Endothelial cell of umbilical vein (primary cell): ENCODE measurements around the gene CUTA. TPM values are rescaled to one million over a fixed set of nuclear protein-coding genes. Genes with fewer than 3 reads are reported as not detected.
"Not testable (repeated sequence)": the region's sequence is repeated elsewhere in the genome, so short reads cannot be mapped to it uniquely, and the experiment has no call there.

ENCODE experiments used
- BruUV-seq: library from RNA; stranded (reverse); fragments of 400-500 nt; replicated peaks from 2 replicates; lab custom pipeline; 2021; lab: Mats Ljungman, UMichigan
- CTCF ChIA-PET: fragments of 300-600, 350-600 bp; sonication (Branson Sonifier 250); formaldehyde crosslinking; loops from one replicate; lab custom pipeline; 2021; ENCODE audit warnings: antibody characterized with exemption, inconsistent platforms; lab: Charles Lee
- POLR2A ChIA-PET: fragments of 300-600, 350-600 bp; sonication (Branson Sonifier 250); formaldehyde crosslinking; loops from one replicate; lab custom pipeline; 2021; ENCODE audit warnings: antibody characterized with exemption, inconsistent platforms; lab: Charles Lee
- DNase-seq: peaks from one replicate; pipeline ENCODE4 v3.0.0-alpha.2; 2011; ENCODE audit warnings: low read depth, low spot score
- FAIRE-seq: peaks from 2 replicates; lab custom pipeline; 2011; peaks lifted over from hg19 to GRCh38; lab: Jason Lieb, UNC
- H2AFZ ChIP-seq: 2 replicates; pipeline ENCODE4 v1.6.0; 2012; ENCODE audit warnings: low read depth, low read length, control low read depth, inconsistent platforms
- H3K27ac ChIP-seq: 2 replicates; pipeline ENCODE4 v1.5.1; 2011; ENCODE audit warnings: low read depth, mild to moderate bottlenecking, control low read depth, low read length, moderate library complexity; ENCODE audit not compliant: insufficient read depth
- H3K27me3 ChIP-seq, 2 experiments: 2 replicates each; pipeline versions ENCODE4 v1.6.0 to v1.6.1; 2011; ENCODE audit warnings: low read length in 2 of 2, mixed read lengths in 1 of 2; ENCODE audit not compliant: control insufficient read depth in 2 of 2, insufficient read depth in 2 of 2
- H3K36me3 ChIP-seq, 2 experiments: 2 replicates in 1 of 2; 3 replicates in 1 of 2; pipeline ENCODE4 v1.5.1; 2011; ENCODE audit warnings: low read length in 2 of 2, mild to moderate bottlenecking in 1 of 2, moderate library complexity in 1 of 2; ENCODE audit not compliant: control insufficient read depth in 2 of 2, insufficient read depth in 2 of 2; ENCODE audit errors: extremely low read depth in 1 of 2
- H3K4me1 ChIP-seq: 3 replicates; pipeline ENCODE4 v1.5.1; 2011; ENCODE audit warnings: mild to moderate bottlenecking, low read length; ENCODE audit not compliant: control insufficient read depth, insufficient read depth; ENCODE audit errors: extremely low read depth
- H3K4me2 ChIP-seq: 2 replicates; pipeline ENCODE4 v1.6.1; 2011; ENCODE audit warnings: low read length, control low read depth, mixed read lengths; ENCODE audit not compliant: insufficient read depth
- H3K4me3 ChIP-seq, 3 experiments: fragments of 200-600 bp in 1 of 3; sonication (generic), shearing (Covaris generic) in 1 of 3; replicated peaks in 1 of 3; 2 replicates each; pipeline ENCODE4 v1.5.1; 2011 to 2016; ENCODE audit warnings: control low read depth in 3 of 3, low read length in 3 of 3, mild to moderate bottlenecking in 2 of 3, inconsistent platforms in 1 of 3, low read depth in 1 of 3, moderate library complexity in 1 of 3; ENCODE audit not compliant: insufficient read depth in 1 of 3
- H3K79me2 ChIP-seq: 2 replicates; pipeline ENCODE4 v1.6.0; 2012; ENCODE audit warnings: low read length, inconsistent platforms; ENCODE audit not compliant: control insufficient read depth, insufficient read depth
- H3K9ac ChIP-seq: replicated peaks from 2 replicates; pipeline ENCODE3; 2011; ENCODE audit warnings: low read length, control low read depth; ENCODE audit not compliant: insufficient read depth; ENCODE audit errors: extremely low read depth
- H3K9me1 ChIP-seq: replicated peaks from 3 replicates; pipeline ENCODE4 v1.6.0; 2011; ENCODE audit warnings: mild to moderate bottlenecking, low read length; ENCODE audit not compliant: control insufficient read depth, insufficient read depth; ENCODE audit errors: extremely low read depth
- H3K9me3 ChIP-seq: replicated peaks from 2 replicates; pipeline ENCODE4 v1.5.1; 2012; ENCODE audit warnings: low read length, inconsistent platforms; ENCODE audit not compliant: control insufficient read depth, insufficient read depth
- H4K20me1 ChIP-seq: replicated peaks from 2 replicates; pipeline ENCODE3; 2011; ENCODE audit warnings: mild to moderate bottlenecking, low read length; ENCODE audit not compliant: control insufficient read depth, insufficient read depth; ENCODE audit errors: extremely low read depth
- EZH2 ChIP-seq: IDR thresholded peaks from 2 replicates; pipeline ENCODE4 v1.6.1; 2012; ENCODE audit warnings: borderline replicate concordance, low read depth, mild to moderate bottlenecking, moderate library complexity, low read length, inconsistent platforms; ENCODE audit not compliant: severe bottlenecking
- FOS ChIP-seq: IDR thresholded peaks from 2 replicates; pipeline ENCODE4 v1.6.1; 2011; ENCODE audit warnings: mild to moderate bottlenecking, low read length, moderate library complexity, borderline replicate concordance; ENCODE audit not compliant: insufficient read depth
- GATA2 ChIP-seq: IDR thresholded peaks from 2 replicates; pipeline ENCODE4 v1.7.0; 2011; ENCODE audit warnings: low read depth, mild to moderate bottlenecking, moderate library complexity, mixed read lengths, low read length; ENCODE audit not compliant: insufficient read length, insufficient read depth
- JUN ChIP-seq: IDR thresholded peaks from 2 replicates; pipeline ENCODE4 v1.6.1; 2011; ENCODE audit warnings: borderline replicate concordance, low read depth; ENCODE audit not compliant: insufficient read length, insufficient read depth
- MYC ChIP-seq: IDR thresholded peaks from one replicate; pipeline ENCODE4 v1.6.1; 2011; ENCODE audit warnings: mild to moderate bottlenecking, low read depth, low read length
- POLR2A ChIP-seq: IDR thresholded peaks from 2 replicates; pipeline ENCODE4 v1.6.1; 2012; ENCODE audit warnings: low read depth, mild to moderate bottlenecking, control low read depth, low read length
- dilution Hi-C: fragments of 300-500 bp; cut with MboI; formaldehyde crosslinking; loops from one replicate; pipeline ENCODE4 v1.15.0; 2019; ENCODE audit warnings: low sequenced_read_pairs; ENCODE audit not compliant: extremely low pct_ligation_motif_present
- intact Hi-C: fragments of 100-400 bp; cut with micrococcal nuclease; formaldehyde crosslinking; loops from one replicate; pipeline ENCODE4 v1.10.0; 2022
- polyA plus RNA-seq, 4 experiments: library from polyadenylated mRNA; depleted of rRNA in 3 of 4; stranded (reverse) in 3 of 4; unstranded in 1 of 4; fragments of >200 nt; gene quantifications; 2 replicates each; pipeline versions ENCODE4 v1.2.1 to v1.2.3, GENCODE V29; 2011 to 2012; ENCODE audit warnings: missing spikeins in 1 of 4
- total RNA-seq: library from RNA; stranded (reverse); gene quantifications from 2 replicates; pipeline ENCODE4 v1.2.3, GENCODE V29; 2021
- TF ChIP-seq, protein P1 (sequence below): IDR thresholded peaks from 2 replicates; pipeline ENCODE4 v1.6.1; 2011; ENCODE audit not compliant: insufficient read depth, insufficient read length
- TF ChIP-seq, protein P2 (sequence below), 2 donors: IDR thresholded peaks; 1 replicate in 1 of 2; 2 replicates in 1 of 2; pipeline ENCODE4 v1.5.1; 2011; ENCODE audit warnings: low read length in 2 of 2, mild to moderate bottlenecking in 2 of 2, moderate library complexity in 2 of 2, control low read depth in 1 of 2, inconsistent platforms in 1 of 2, low read depth in 1 of 2; ENCODE audit not compliant: insufficient read depth in 1 of 2; ENCODE audit errors: extremely low read depth in 1 of 2

CUTA gene
- total and polyA plus RNA-seq, 2 donors (not counting 3 experiments of a cell fraction or from before 2014, with no cell fraction given): 133 to 202 TPM

DNA sequence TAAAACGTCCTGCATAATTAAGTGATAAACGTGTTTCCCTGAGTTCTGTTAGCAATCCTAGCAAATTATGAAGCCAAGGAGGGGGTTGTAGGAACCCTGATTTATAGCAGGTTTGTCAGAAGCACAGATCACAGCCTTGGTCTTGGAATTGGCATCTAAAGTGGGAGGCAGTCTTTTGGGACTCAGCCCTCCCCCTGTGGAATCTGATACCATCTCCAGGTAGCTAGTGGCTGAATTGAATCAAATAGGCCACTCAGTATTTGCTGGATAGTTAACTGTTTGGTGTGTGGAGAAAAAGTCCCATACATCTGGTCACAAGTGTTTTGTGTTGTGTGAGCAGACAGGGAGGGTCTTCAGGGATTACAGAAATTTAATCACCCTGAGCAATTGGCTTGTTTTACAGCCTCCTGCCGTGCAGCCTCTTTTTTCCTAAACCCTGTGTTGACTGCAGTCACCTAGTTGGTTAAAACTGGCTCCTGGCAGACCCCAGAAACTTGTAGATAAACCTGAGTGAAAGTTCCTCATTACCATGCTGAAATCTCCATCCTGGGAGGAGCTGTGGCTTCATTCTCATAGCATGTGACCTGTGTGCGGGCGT, 45.3 kb downstream of the CUTA start:
- Histone ChIP-seq H3K27me3 (peaks cover 2 to 5% of the 10 kb centered on the region in 2 experiments), H3K36me3 (no peaks in the 10 kb centered on the region), H3K9ac (no peak overlapping the region), H3K9me3 (no peaks in the 10 kb centered on the region), H3K4me1 (no peaks in the 10 kb centered on the region), H3K4me3 (no peak overlapping the region), H4K20me1 (no peaks in the 10 kb centered on the region), H3K79me2 (no peaks in the 10 kb centered on the region), H3K9me1 (no peaks in the 10 kb centered on the region), H2AFZ (no peak overlapping the region), H3K27ac (no peak overlapping the region), H3K4me2 (no peak overlapping the region)
- DNase-seq: no peak
- intact Hi-C loops (no loop called here), dilution Hi-C loops (no loop called here)
- FAIRE-seq: no peak
- BruUV-seq: no TSS peak
- ChIA-PET CTCF (interaction anchor here (1.2 kb wide), 1 partner anchor 27 kb away, joined by 4 read pairs; no protein-coding TSS in a partner anchor), POLR2A (no interaction called here)
- no peak for TF ChIP-seq JUN
- TF ChIP-seq EZH2: no peak
- no peak for TF ChIP-seq MYC
- TF ChIP-seq, protein P1, sequence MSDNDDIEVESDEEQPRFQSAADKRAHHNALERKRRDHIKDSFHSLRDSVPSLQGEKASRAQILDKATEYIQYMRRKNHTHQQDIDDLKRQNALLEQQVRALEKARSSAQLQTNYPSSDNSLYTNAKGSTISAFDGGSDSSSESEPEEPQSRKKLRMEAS: no peak
- no peak for TF ChIP-seq FOS
- no peak for TF ChIP-seq POLR2A
- TF ChIP-seq, protein P2, sequence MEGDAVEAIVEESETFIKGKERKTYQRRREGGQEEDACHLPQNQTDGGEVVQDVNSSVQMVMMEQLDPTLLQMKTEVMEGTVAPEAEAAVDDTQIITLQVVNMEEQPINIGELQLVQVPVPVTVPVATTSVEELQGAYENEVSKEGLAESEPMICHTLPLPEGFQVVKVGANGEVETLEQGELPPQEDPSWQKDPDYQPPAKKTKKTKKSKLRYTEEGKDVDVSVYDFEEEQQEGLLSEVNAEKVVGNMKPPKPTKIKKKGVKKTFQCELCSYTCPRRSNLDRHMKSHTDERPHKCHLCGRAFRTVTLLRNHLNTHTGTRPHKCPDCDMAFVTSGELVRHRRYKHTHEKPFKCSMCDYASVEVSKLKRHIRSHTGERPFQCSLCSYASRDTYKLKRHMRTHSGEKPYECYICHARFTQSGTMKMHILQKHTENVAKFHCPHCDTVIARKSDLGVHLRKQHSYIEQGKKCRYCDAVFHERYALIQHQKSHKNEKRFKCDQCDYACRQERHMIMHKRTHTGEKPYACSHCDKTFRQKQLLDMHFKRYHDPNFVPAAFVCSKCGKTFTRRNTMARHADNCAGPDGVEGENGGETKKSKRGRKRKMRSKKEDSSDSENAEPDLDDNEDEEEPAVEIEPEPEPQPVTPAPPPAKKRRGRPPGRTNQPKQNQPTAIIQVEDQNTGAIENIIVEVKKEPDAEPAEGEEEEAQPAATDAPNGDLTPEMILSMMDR (IDR thresholded peaks at IDR 0.05; ENCODE audit: extremely low read depth in 1 of 2, insufficient read depth in 1 of 2, low read depth in 1 of 2, low read length in 2 of 2): no peak
- no peak for TF ChIP-seq GATA2

DNA sequence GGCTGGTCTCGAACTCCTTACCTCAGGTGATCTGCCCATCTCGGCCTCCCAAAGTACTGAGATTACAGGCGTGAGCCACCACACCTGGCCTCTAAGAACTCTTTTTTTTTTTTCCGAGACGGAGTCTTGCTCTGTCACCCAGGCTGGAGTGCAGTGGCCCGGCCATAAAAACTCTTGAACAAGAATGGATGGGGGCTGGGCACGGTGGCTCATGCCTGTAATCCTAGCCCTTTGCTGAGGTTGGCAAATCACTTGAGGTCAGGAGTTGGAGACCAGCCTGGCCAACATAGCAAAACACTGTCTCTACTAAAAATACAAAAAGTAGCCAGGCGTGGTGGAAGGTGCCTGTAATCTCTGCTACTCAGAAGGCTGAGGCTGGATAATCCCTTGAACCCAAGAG, 46.0 kb downstream of the CUTA start:
- H4K20me1 ChIP-seq, dilution Hi-C loops, H2AFZ ChIP-seq, BruUV-seq, H3K9me1 ChIP-seq, H3K4me1 ChIP-seq, H3K4me3 ChIP-seq, intact Hi-C loops, H3K9me3 ChIP-seq, POLR2A ChIA-PET, H3K36me3 ChIP-seq, H3K79me2 ChIP-seq, DNase-seq, H3K27me3 ChIP-seq, H3K9ac ChIP-seq, FAIRE-seq, H3K27ac ChIP-seq, H3K4me2 ChIP-seq: not testable (repeated sequence)
- CTCF ChIA-PET: interaction anchor here (1.2 kb wide), 1 partner anchor 27 kb away, joined by 4 read pairs; no protein-coding TSS in a partner anchor

DNA sequence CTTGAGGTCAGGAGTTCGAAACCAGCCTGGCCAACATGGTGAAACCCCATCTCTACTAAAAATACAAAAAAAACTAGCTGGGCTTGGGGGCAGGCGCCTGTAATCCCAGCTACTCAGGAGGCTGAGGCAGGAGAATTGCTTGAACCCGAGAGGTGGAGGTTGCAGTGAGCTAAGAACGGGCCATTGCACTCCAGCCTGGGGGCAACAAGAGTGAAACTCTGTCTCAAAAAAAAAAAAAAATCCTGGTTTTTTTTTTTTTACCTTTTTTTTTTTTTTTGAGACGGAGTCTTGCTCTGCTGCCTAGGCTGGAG, 50.2 kb downstream of the CUTA start:
- CTCF ChIA-PET, POLR2A ChIA-PET: not testable (repeated sequence)

More for the DNA sequence above, 50.2 kb downstream of the CUTA start:
- H3K27me3 ChIP-seq, H3K9me3 ChIP-seq, H3K9me1 ChIP-seq, H3K4me1 ChIP-seq, BruUV-seq, FAIRE-seq, H3K4me3 ChIP-seq, H3K27ac ChIP-seq, dilution Hi-C loops, H2AFZ ChIP-seq, H3K79me2 ChIP-seq, DNase-seq, H4K20me1 ChIP-seq, H3K9ac ChIP-seq, H3K4me2 ChIP-seq, intact Hi-C loops, H3K36me3 ChIP-seq: not testable (repeated sequence)
